Ishikawa (cell line): Measurements from ENCODE around the gene B4GALT6.

Source experiments
- CEBPB ChIP-seq: IDR thresholded peaks from 2 replicates; pipeline ENCODE4 v1.6.1; 2012
- CREB1 ChIP-seq: IDR thresholded peaks from 2 replicates; pipeline ENCODE4 v1.6.1; 2012; ENCODE audit warnings: low read depth
- EGR1 ChIP-seq: IDR thresholded peaks from 2 replicates; pipeline ENCODE4 v1.6.1; 2012
- EP300 ChIP-seq: IDR thresholded peaks from 2 replicates; pipeline ENCODE4 v1.6.1; 2012; ENCODE audit warnings: borderline replicate concordance
- FOXM1 ChIP-seq: IDR thresholded peaks from 2 replicates; pipeline ENCODE4 v1.6.1; 2012; ENCODE audit warnings: low read depth, borderline replicate concordance
- MAX ChIP-seq: IDR thresholded peaks from 2 replicates; pipeline ENCODE4 v1.6.1; 2012
- NFIC ChIP-seq: IDR thresholded peaks from 2 replicates; pipeline ENCODE4 v1.6.1; 2012
- RAD21 ChIP-seq: IDR thresholded peaks from 2 replicates; pipeline ENCODE4 v1.6.1; 2012; ENCODE audit warnings: low read depth
- REST ChIP-seq: IDR thresholded peaks from 2 replicates; pipeline ENCODE4 v1.6.1; 2012; ENCODE audit warnings: low read depth, mild to moderate bottlenecking
- TAF1 ChIP-seq: IDR thresholded peaks from 2 replicates; pipeline ENCODE4 v1.6.1; 2012; ENCODE audit warnings: low read depth, mild to moderate bottlenecking
- TCF12 ChIP-seq: IDR thresholded peaks from 2 replicates; pipeline ENCODE4 v1.6.1; 2012; ENCODE audit warnings: low read depth
- TEAD4 ChIP-seq: IDR thresholded peaks from 2 replicates; pipeline ENCODE4 v1.6.1; 2012
- USF1 ChIP-seq: IDR thresholded peaks from 2 replicates; pipeline ENCODE4 v1.6.1; 2012
- YY1 ChIP-seq: IDR thresholded peaks from 2 replicates; pipeline ENCODE4 v1.6.1; 2012; ENCODE audit warnings: low read depth
- ZBTB7A ChIP-seq: IDR thresholded peaks from 2 replicates; pipeline ENCODE4 v1.6.1; 2012; ENCODE audit warnings: low read depth

B4GALT6 gene

GRCh38 chr18:31683106-31683505 lies 1.3 kb downstream of the B4GALT6 start:
- TF ChIP-seq MAX (no peak), REST (no peak), EGR1 (no peak), USF1 (no peak), EP300 (no peak), CREB1 (no peak), CEBPB (no peak), ZBTB7A (no peak), TAF1 (no peak), YY1 (no peak), RAD21 (no peak), NFIC (no peak), TCF12 (no peak), FOXM1 (no peak), TEAD4 (no peak)

- no peak for TF ChIP-seq CEBPB
- TF ChIP-seq RAD21 = no peak
- TF ChIP-seq TCF12 = no peak
- TF ChIP-seq FOXM1 = no peak
- no peak for TF ChIP-seq TEAD4
- TF ChIP-seq REST = no peak
- no peak for TF ChIP-seq TAF1
- no peak for TF ChIP-seq USF1
- TF ChIP-seq YY1 = no peak
- TF ChIP-seq EGR1 = no peak
These were observed 3.4 kb downstream of the B4GALT6 start for GRCh38 chr18:31680831-31681568.

- TF ChIP-seq REST (no peak), FOXM1 (no peak), EP300 (no peak), CREB1 (no peak), TCF12 (no peak), YY1 (no peak), USF1 (no peak), MAX (no peak), TEAD4 (no peak), RAD21 (no peak), NFIC (no peak), CEBPB (no peak), TAF1 (no peak), EGR1 (no peak), ZBTB7A (no peak)
These were observed 4.0 kb downstream of the B4GALT6 start for GRCh38 chr18:31680433-31680811.

GRCh38 chr18:31679791-31680432 lies 4.5 kb downstream of the B4GALT6 start:
- TF ChIP-seq EGR1 (no peak), ZBTB7A (no peak), MAX (no peak), NFIC (no peak), USF1 (no peak), TAF1 (no peak), FOXM1 (no peak), TEAD4 (no peak), RAD21 (no peak), REST (no peak), YY1 (no peak)
